Anterior cingulate cortex (tissue), 58 donors: ENCODE measurements around the gene IRF1.
"Not testable (repeated sequence)": the region's sequence is repeated elsewhere in the genome, so short reads cannot be mapped to it uniquely, and the experiment has no call there.

Experiments used
- DNase-seq, 58 donors: peaks; one replicate each; lab custom pipeline; 2025; lab: John Stamatoyannopoulos, UW

Gene IRF1

DNA sequence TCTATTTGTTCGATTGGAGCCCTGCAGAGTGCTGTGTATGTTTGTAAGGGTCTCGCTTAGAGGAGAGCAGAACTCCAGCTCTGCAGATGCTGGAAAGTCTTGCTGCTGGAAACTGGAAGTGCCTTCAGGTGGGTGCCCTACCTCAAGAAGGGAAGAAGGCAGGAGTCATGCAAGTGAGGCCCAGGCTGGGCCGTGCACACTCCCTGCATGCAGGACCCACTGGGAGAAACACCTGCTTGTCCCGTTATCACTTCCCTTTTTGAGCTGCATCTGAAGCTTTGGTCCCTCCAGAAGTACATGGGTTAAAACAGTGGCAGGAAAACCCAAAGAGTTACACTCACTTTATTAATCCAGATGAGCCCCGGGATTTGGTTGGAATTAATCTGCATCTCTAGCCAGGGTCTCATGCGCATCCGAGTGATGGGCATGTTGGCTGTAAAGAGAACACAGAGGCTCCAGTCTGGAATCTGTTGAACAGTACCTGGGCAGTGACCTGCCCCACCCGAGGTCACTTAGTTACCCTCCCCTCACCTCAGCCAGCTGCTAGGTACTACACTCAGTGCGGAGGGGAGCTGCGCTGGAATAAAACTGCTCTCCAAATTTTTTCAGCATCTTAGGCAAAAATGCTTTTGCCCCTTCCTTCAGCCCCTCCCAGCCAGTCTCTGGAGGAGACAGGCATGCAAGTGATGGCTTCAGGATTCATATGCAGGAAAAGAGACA, 1.4 kb downstream of the IRF1 start:
- DNase-seq: no peak

- no peak for DNase-seq
Observed at GRCh38 chr5:132488590-132488989, 2.0 kb downstream of the IRF1 start.

DNA sequence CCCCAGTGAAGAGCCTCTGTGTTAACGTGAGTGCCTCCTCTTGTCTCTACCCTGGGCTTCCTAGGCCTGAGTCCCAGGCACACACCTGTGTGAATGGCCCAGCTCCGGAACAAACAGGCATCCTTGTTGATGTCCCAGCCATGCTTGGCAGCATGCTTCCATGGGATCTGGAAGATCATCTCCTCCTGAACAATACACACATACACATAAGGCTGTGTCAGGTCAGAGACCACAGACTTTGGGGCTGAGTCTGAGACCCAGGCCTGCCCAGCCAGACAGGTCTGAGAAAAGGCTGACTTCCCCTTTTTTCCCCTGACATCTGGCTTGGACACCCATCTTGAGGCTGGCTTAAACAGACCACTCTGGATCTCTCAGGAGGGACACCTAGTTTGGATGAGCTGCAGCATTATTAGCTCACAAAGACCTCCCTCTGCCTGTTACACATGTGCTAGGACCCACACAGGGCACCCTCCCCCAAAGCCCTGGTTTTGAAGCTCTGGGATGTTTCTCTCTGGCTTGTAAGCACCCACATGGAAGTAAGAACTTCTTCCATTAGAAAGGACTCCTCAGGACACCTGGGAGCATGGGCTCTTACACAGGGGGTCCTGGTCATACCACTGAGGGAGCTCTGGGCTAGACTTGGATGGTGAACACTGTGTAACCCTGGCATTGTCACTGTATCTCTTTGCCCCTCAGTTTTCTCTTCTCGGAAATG, 2.6 kb downstream of the IRF1 start:
- DNase-seq: no peak

- DNase-seq: no peak
Observed at GRCh38 chr5:132487095-132487428, 3.5 kb downstream of the IRF1 start.

DNA sequence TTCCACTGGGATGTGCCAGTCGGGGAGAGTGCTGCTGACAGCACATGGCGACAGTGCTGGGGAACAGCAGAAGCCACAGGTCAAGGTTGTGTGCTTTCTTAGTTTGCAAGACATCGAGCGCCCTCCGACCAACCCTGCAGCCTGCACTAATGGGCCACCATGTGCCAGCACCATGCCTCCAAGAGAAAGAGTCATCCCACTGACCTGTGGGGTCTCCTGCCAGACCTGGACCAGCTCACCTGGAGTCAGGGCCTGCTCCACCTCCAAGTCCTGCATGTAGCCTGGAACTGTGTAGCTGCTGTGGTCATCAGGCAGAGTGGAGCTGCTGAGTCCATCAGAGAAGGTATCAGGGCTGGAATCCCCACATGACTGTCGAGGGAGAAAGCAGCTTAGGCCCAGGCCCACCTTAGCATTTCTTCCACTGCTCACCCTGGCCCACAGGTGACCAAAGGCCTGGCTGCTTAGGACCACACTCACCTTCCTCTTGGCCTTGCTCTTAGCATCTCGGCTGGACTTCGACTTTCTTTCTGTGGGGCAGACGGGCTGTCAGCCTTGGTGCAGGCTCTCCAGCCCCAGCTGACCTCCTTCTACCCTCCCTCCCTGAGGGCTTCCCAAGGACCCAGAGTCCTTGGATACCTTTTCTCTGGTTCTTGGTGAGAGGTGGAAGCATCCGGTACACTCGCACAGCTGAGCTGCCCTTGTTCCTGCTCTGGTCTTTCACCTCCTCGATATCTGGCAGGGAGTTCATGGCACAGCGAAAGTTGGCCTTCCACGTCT, 4.1 kb downstream of the IRF1 start:
- no peak for DNase-seq

DNA sequence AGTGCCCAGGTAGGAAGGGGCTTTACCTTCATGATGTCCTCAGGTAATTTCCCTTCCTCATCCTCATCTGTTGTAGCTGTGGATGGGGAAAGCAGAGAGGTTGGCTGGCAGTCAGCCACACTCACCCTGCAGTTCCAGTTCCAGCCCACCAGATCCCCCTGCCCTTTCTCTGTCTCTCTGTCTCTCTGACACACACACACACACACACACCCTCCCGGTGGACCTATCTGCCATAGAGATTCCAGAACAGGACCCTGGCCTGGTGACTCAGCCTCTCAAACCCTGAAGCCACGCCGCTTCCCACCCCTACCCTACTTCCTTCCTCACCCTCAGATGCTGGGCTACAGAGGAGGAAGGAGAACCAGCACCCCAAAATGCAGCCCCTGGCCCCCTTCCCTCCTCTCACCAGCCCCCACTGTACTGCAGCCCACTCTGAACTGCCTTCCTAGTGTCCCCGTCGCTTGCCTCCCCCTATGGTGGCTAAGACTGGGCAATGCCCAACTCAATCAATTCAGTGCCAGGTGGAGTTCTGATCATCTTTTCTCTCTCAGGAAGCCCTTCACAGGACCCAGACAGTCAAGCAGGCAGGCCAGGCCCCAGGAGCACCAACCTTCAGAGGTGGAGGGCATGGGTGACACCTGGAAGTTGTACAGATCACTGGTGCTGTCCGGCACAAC, 4.8 kb downstream of the IRF1 start:
- DNase-seq: no peak

- not testable (repeated sequence) for DNase-seq
Observed at GRCh38 chr5:132484876-132485640, 5.5 kb downstream of the IRF1 start.

- no peak for DNase-seq
Observed at GRCh38 chr5:132484391-132484725, 6.2 kb downstream of the IRF1 start.

GRCh38 chr5:132483661-132484390, 6.7 kb downstream of the IRF1 start:
- no peak for DNase-seq

DNA sequence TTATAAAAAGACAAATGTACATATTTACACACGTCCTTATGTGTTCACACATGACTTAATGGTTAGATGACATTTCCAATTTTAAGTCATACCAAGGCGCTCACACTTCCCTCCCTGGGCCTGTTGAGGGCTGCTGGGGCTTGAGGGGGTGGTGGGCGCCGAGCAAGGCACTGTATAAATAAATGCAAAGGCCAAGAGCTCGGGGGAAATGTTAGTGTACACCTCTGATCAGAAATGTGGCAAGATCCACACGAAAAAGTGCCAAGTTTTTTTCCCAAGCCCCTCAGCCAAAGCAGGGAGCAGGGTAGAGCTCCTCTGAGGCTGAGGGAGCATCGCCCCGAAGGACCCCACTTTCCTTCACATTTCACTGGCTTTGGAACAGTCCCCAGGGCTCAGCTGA, 7.5 kb downstream of the IRF1 start:
- DNase-seq: no peak

DNA sequence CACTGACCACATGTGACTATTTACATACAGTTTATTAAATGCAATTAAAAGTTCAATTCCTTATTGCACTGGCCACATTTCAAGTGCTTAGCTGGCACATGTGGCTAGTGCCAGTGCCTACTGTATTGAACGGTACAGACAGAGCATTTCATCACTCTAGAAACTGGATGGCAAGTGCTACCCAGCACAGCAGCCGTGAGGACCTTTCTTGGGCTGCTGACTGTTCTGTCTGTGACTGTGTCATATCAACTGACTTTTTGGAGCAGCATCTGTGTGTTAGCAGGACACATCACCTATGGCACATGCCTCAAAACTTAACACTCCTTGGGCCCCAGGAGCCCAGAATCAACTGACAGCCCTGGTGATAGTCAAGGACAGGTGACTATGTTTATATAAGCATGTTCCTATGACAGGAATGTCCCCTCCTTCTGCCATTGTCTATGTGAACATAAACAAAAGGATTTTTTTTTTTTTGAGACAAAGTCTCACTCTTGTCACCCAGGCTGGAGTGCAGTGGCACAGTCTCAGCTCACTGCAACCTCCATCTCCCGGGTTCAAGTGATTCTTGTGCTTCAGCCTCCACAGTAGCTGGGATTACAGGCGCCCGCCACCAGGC, 8.9 kb downstream of the IRF1 start:
- DNase-seq: no peak

DNA sequence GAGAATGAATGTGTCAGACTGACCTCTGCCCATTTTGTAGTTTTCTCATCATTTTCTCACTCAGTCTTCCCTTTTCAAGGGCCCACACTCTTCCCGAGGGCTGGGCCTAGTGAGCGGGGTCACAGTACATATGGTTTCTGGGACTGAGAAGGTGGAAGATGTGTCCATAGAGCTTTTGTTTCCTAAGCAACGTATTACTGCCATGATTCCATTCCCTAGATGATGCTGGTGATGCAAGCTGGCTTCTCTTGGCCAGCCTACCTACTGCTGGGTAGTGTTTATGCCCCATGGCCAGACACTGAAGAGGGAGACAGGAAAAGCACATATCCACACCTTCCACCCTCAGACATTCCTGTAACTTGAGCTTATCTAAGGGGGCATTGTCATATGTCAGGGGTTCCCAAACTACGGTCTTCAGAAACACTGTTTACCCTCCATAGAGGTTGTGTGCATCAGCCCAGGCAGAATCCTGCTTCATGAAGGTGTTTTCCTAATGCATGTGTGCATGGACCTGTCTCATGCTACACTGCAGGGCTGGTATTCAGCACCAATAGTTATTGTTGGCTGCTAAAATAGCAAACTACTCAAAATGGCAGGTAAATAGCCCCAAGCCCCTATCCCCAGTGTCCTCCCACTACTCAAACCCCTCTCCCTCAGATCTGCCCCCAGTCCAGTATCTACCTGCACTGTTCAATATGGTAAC, 9.5 kb downstream of the IRF1 start:
- no peak for DNase-seq

DNA sequence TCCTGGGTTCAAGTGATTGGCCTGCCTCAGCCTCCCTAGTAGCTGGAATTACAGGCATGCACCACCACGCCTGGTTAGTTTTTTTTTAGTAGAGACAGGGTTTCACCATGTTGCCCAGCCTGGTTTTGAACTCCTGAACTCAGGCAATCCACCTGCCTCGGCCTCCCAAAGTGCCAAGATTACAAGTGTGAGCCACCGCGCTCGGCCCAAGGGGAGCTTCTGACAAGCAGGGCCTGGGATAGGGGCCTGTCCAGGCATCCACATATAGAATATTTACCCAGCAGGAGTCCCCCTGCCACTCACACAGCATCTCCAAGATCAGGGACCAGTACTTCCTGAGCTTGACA, 10.1 kb downstream of the IRF1 start:
- DNase-seq: no peak

DNA sequence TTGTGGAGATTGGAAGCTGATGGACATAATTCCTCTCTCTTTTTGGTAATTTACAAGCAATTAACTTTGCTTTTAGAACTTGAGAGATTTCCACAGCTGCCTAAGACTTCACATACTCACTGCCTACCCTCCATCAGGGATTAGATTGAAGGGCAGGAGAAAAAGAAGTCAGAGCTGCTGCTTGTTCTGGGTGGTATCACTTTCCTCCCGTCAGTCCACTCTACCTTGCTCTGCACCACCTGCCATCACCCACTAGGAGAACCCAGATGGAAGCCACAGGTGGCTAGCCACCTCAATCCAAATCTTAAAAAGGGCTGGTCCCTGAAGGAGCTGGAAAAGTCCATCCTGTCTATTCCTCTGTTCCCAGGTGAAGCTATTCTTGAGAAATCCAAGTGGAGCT, 10.5 kb downstream of the IRF1 start:
- DNase-seq: no peak

DNA sequence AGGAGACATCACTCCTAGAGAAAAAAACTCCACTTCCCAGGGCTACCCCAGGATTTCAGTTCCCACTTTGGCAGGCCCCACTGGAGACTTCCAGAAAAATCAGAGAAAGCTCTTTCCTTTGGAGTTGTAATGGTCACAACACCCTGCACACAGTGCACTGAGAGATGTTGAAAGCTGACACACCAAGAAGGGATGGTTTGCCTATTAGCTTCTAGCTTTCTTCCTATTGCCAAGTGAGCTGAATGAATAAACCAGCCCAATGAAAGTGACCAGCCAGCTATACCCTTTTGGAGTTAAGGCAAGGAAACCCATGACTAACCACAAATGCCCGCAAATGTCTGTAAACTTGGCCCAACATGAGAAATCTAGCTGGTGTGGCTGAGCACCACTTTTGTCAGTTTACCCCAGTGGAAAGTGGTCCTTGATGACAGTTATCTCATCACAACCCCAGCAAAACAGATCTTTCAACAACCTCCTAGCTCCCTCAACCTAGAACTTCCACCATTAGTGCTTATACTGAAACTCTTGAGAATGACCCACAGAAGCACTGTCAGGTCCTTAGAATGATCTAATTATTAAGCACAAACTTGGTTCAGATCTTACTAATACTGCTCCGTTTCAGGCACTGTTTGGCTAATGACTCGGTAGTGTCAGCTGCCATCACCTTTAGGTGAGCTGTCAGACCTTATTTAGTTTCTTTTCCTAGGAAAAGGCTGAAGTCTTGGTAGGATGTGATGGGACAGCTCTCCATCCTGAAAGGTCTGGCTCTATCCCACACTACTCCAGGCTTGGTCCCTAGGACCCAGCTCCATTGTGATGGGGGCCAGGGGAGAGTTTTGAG, 11.2 kb downstream of the IRF1 start:
- no peak for DNase-seq

GRCh38 chr5:132478366-132478871, 12.2 kb downstream of the IRF1 start:
- DNase-seq: no peak

DNA sequence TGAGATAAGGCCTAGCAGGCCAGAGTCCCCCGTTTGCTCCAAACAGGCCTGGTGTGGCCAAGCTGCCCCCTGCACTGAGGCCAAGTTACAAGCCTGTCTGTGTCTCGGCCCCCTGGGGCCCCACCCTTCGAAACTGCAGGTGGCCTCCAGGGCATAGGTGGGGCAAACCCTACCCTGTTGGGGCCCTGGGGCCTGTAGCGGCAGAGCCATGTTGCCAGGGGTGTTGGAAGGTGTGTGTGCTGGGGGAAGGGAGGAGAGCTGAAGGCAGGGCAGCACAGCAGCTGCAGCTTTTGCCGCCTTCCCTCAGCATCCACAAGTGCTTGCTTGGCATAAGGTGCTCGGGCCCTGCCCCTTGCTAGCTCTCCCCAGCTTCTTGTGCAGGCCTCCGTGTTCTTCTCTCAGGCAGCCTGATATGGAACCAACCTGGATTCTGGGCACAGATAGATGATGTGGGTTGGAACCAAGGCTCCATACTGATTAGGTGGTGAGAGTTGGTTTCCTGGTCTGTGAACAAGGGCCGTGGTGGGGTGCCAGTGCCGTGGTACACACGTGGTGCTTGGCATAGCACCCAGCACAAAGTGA, 12.7 kb downstream of the IRF1 start:
- DNase-seq: no peak
